ENCODE measurements around the gene GOLPH3. TPM values are rescaled to one million over a fixed set of nuclear protein-coding genes. Genes with fewer than 3 reads are reported as not detected.

The GOLPH3 gene
- total and polyA plus RNA-seq, 7 experiments from 2014 or later = 46.9 to 86.1 (median 60.8) TPM

- POLR2A ChIA-PET = no interaction called here
Measured at GRCh38 chr5:32207355-32207634, 33.2 kb upstream of the GOLPH3 start.

GRCh38 chr5:32206509-32207354, 32.6 kb upstream of the GOLPH3 start:
- intact Hi-C loops (cut with micrococcal nuclease) = no loop called here
- peak overlapping the region in 1 of 9 donors; percentile 8 for H3K27ac Mint-ChIP-seq
- H3K36me3 Mint-ChIP-seq = peaks cover 0 to 2% (median 0%) of the 10 kb centered on the region in 5 donors
- peaks cover 0 to 8% (median 0%) of the 10 kb centered on the region in 5 donors for H3K27me3 Mint-ChIP-seq
- ChIA-PET POLR2A (no interaction called here), CTCF (no interaction called here)
- ATAC-seq (no peak), DNase-seq (no peak)
- no peak overlapping the region for H3K4me3 Mint-ChIP-seq
- H3K9me3 ChIP-seq (ENCODE audit: control insufficient read depth in 2 of 3, low read length in 3 of 3) = no peaks in the 10 kb centered on the region
- H3K27me3 ChIP-seq (ENCODE audit: control insufficient read depth in 2 of 2, insufficient read depth in 2 of 2, low read length in 2 of 2) = no peaks in the 10 kb centered on the region
- H3K36me3 ChIP-seq (ENCODE audit: control insufficient read depth in 2 of 3, insufficient read depth in 3 of 3, low read length in 3 of 3) = no peaks in the 10 kb centered on the region
- no peak overlapping the region for H3K4me3 ChIP-seq (ENCODE audit: low read length)
- H3K9me3 Mint-ChIP-seq = peaks cover 0 to 2% (median 0%) of the 10 kb centered on the region in 11 donors
- no peak overlapping the region for H3K27ac ChIP-seq (ENCODE audit: low read depth, low read length)
- peaks cover 0 to 4% of the 10 kb centered on the region in 2 donors for H3K4me1 ChIP-seq (ENCODE audit: control insufficient read depth in 2 of 2, insufficient read depth in 2 of 2, low read length in 2 of 2)
- peaks cover 6 to 19% (median 8%) of the 10 kb centered on the region in 7 donors for H3K4me1 Mint-ChIP-seq

More at GRCh38 chr5:32207355-32207634, 33.2 kb upstream of the GOLPH3 start:
- no peaks in the 10 kb centered on the region for H3K27me3 ChIP-seq (ENCODE audit: control insufficient read depth in 2 of 2, insufficient read depth in 2 of 2, low read length in 2 of 2)
- DNase-seq = no peak
- H3K9me3 ChIP-seq (ENCODE audit: control insufficient read depth in 2 of 3, low read length in 3 of 3) = no peaks in the 10 kb centered on the region
- H3K27ac ChIP-seq (ENCODE audit: low read depth, low read length) = no peak overlapping the region
- H3K4me1 ChIP-seq (ENCODE audit: control insufficient read depth in 2 of 2, insufficient read depth in 2 of 2, low read length in 2 of 2) = peaks cover 0 to 4% of the 10 kb centered on the region in 2 donors
- Mint-ChIP-seq H3K27me3 (peaks cover 0 to 8% (median 0%) of the 10 kb centered on the region in 5 donors), H3K4me3 (no peak overlapping the region), H3K9me3 (peaks cover 0 to 2% (median 0%) of the 10 kb centered on the region in 11 donors), H3K4me1 (peaks cover 6 to 22% (median 8%) of the 10 kb centered on the region in 7 donors), H3K36me3 (peaks cover 0 to 2% (median 0%) of the 10 kb centered on the region in 5 donors), H3K27ac (no peak overlapping the region)
- CTCF ChIA-PET = no interaction called here
- intact Hi-C loops (cut with micrococcal nuclease) = no loop called here
- H3K36me3 ChIP-seq (ENCODE audit: control insufficient read depth in 2 of 3, insufficient read depth in 3 of 3, low read length in 3 of 3) = no peaks in the 10 kb centered on the region
- peak; percentile 82 for ATAC-seq
- no peak overlapping the region for H3K4me3 ChIP-seq (ENCODE audit: low read length)

GRCh38 chr5:32206053-32206452, 31.9 kb upstream of the GOLPH3 start:
- no peak for ATAC-seq

GRCh38 chr5:32202394-32202793, 28.3 kb upstream of the GOLPH3 start:
- Mint-ChIP-seq H3K9me3 (no peaks in the 10 kb centered on the region), H3K27ac (no peak overlapping the region), H3K4me3 (no peak overlapping the region), H3K4me1 (peaks cover 0 to 5% (median 0%) of the 10 kb centered on the region in 7 donors), H3K27me3 (peaks cover 0 to 12% (median 0%) of the 10 kb centered on the region in 5 donors), H3K36me3 (no peaks in the 10 kb centered on the region)
- no peak for ATAC-seq
- H3K27ac ChIP-seq (ENCODE audit: low read depth, low read length) = no peak overlapping the region
- POLR2A ChIA-PET = no interaction called here
- no peaks in the 10 kb centered on the region for H3K4me1 ChIP-seq (ENCODE audit: control insufficient read depth in 2 of 2, insufficient read depth in 2 of 2, low read length in 2 of 2)
- no peak overlapping the region for H3K4me3 ChIP-seq (ENCODE audit: low read length)
- intact Hi-C loops (cut with micrococcal nuclease) = no loop called here
- H3K36me3 ChIP-seq (ENCODE audit: control insufficient read depth in 2 of 3, insufficient read depth in 3 of 3, low read length in 3 of 3) = no peaks in the 10 kb centered on the region
- no peaks in the 10 kb centered on the region for H3K27me3 ChIP-seq (ENCODE audit: control insufficient read depth in 2 of 2, insufficient read depth in 2 of 2, low read length in 2 of 2)
- H3K9me3 ChIP-seq (ENCODE audit: control insufficient read depth in 2 of 3, low read length in 3 of 3) = no peaks in the 10 kb centered on the region
- CTCF ChIA-PET = no interaction called here
- DNase-seq = no peak

More at GRCh38 chr5:32206053-32206452, 31.9 kb upstream of the GOLPH3 start:
- Mint-ChIP-seq H3K4me3 (no peak overlapping the region), H3K27ac (peak overlapping the region in 1 of 9 donors; percentile 8), H3K36me3 (peaks cover 0 to 2% (median 0%) of the 10 kb centered on the region in 5 donors), H3K27me3 (peaks cover 0 to 9% (median 0%) of the 10 kb centered on the region in 5 donors), H3K4me1 (peaks cover 4 to 15% (median 7%) of the 10 kb centered on the region in 7 donors), H3K9me3 (peaks cover 0 to 2% (median 0%) of the 10 kb centered on the region in 11 donors)
- ChIA-PET CTCF (no interaction called here), POLR2A (no interaction called here)
- H3K36me3 ChIP-seq (ENCODE audit: control insufficient read depth in 2 of 3, insufficient read depth in 3 of 3, low read length in 3 of 3) = no peaks in the 10 kb centered on the region
- DNase-seq = no peak
- H3K9me3 ChIP-seq (ENCODE audit: control insufficient read depth in 2 of 3, low read length in 3 of 3) = no peaks in the 10 kb centered on the region
- no peak overlapping the region for H3K4me3 ChIP-seq (ENCODE audit: low read length)
- H3K27ac ChIP-seq (ENCODE audit: low read depth, low read length) = no peak overlapping the region
- intact Hi-C loops (cut with micrococcal nuclease) = no loop called here
- H3K4me1 ChIP-seq (ENCODE audit: control insufficient read depth in 2 of 2, insufficient read depth in 2 of 2, low read length in 2 of 2) = peaks cover 0 to 3% of the 10 kb centered on the region in 2 donors
- no peaks in the 10 kb centered on the region for H3K27me3 ChIP-seq (ENCODE audit: control insufficient read depth in 2 of 2, insufficient read depth in 2 of 2, low read length in 2 of 2)

GRCh38 chr5:32201122-32201753, 27.1 kb upstream of the GOLPH3 start:
- peaks cover 0 to 3% (median 0%) of the 10 kb centered on the region in 7 donors for H3K4me1 Mint-ChIP-seq
- no peak overlapping the region for H3K4me3 Mint-ChIP-seq
- H3K27me3 ChIP-seq (ENCODE audit: control insufficient read depth in 2 of 2, insufficient read depth in 2 of 2, low read length in 2 of 2) = no peaks in the 10 kb centered on the region
- H3K36me3 Mint-ChIP-seq = no peaks in the 10 kb centered on the region
- H3K9me3 ChIP-seq (ENCODE audit: control insufficient read depth in 2 of 3, low read length in 3 of 3) = no peaks in the 10 kb centered on the region
- H3K27ac Mint-ChIP-seq = no peak overlapping the region
- ChIA-PET CTCF (interaction anchor here (0.6 kb wide), 1 partner anchor 31 kb away, joined by 4 read pairs; no protein-coding TSS in a partner anchor), POLR2A (interaction anchor here (0.5 kb wide), 1 partner anchor 33 kb away, joined by 5 read pairs; no protein-coding TSS in a partner anchor)
- H3K4me3 ChIP-seq (ENCODE audit: low read length) = no peak overlapping the region
- peaks cover 0 to 12% (median 0%) of the 10 kb centered on the region in 5 donors for H3K27me3 Mint-ChIP-seq
- DNase-seq = no peak
- no peaks in the 10 kb centered on the region for H3K36me3 ChIP-seq (ENCODE audit: control insufficient read depth in 2 of 3, insufficient read depth in 3 of 3, low read length in 3 of 3)
- no peaks in the 10 kb centered on the region for H3K9me3 Mint-ChIP-seq
- H3K27ac ChIP-seq (ENCODE audit: low read depth, low read length) = no peak overlapping the region
- no peak for ATAC-seq
- H3K4me1 ChIP-seq (ENCODE audit: control insufficient read depth in 2 of 2, insufficient read depth in 2 of 2, low read length in 2 of 2) = no peaks in the 10 kb centered on the region
- intact Hi-C loops (cut with micrococcal nuclease) = no loop called here

- no peaks in the 10 kb centered on the region for H3K4me1 ChIP-seq (ENCODE audit: control insufficient read depth in 2 of 2, insufficient read depth in 2 of 2, low read length in 2 of 2)
- ChIA-PET CTCF (no interaction called here), POLR2A (no interaction called here)
- ATAC-seq (no peak), DNase-seq (no peak)
- no peak overlapping the region for H3K4me3 ChIP-seq (ENCODE audit: low read length)
- H3K9me3 ChIP-seq (ENCODE audit: control insufficient read depth in 2 of 3, low read length in 3 of 3) = no peaks in the 10 kb centered on the region
- no peak overlapping the region for H3K27ac ChIP-seq (ENCODE audit: low read depth, low read length)
- H3K36me3 ChIP-seq (ENCODE audit: control insufficient read depth in 2 of 3, insufficient read depth in 3 of 3, low read length in 3 of 3) = no peaks in the 10 kb centered on the region
- Mint-ChIP-seq H3K27ac (no peak overlapping the region), H3K36me3 (no peaks in the 10 kb centered on the region), H3K27me3 (peaks cover 8 to 25% (median 14%) of the 10 kb centered on the region in 5 donors), H3K4me3 (no peak overlapping the region), H3K9me3 (no peaks in the 10 kb centered on the region), H3K4me1 (peaks cover 0 to 11% (median 0%) of the 10 kb centered on the region in 7 donors)
- no peaks in the 10 kb centered on the region for H3K27me3 ChIP-seq (ENCODE audit: control insufficient read depth in 2 of 2, insufficient read depth in 2 of 2, low read length in 2 of 2)
- intact Hi-C loops (cut with micrococcal nuclease) = no loop called here
Measured at GRCh38 chr5:32197032-32197431, 22.9 kb upstream of the GOLPH3 start.

Data from naive thymus-derived CD4-positive, alpha-beta T cell (primary cell).